GM18499 (cell line): ENCODE measurements around the gene ZNF804A.
"Not testable (repeated sequence)": the region's sequence is repeated elsewhere in the genome, so short reads cannot be mapped to it uniquely, and the experiment has no call there.

Experiments used
- ATAC-seq: cut with Tn5 transposase; IDR thresholded peaks from one replicate; pipeline ENCODE4 v1.9.1; 2021; ENCODE audit warnings: moderate number of reproducible peaks; ENCODE audit not compliant: insufficient read depth, unreplicated experiment

ZNF804A gene

GRCh38 chr2:184793176-184793575 lies 194.8 kb downstream of the ZNF804A start:
- ATAC-seq: no peak

GRCh38 chr2:184799379-184799778 lies 201.1 kb downstream of the ZNF804A start:
- no peak for ATAC-seq

DNA sequence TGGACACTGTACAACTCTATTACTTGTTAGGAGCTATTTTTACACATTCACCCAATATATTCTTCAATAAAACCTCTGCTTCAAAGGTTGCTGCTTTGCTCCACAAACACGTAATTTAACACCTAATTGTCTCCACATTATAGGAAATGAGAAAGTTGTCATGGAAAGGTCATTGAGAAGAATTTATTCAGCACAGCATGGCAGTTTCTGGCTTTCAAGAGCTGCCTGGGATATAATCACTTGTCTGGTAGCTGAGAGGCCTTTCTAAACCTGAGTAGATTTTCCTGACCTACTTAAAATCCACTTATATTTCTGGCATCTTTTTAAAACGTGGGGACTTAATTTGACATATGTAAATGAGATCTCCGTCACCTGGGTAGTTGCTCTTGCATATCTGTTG lies 216.1 kb downstream of the ZNF804A start:
- ATAC-seq: no peak

GRCh38 chr2:184815824-184816223 lies 217.5 kb downstream of the ZNF804A start:
- ATAC-seq: no peak

GRCh38 chr2:184824597-184824996 lies 226.3 kb downstream of the ZNF804A start:
- ATAC-seq: no peak

DNA sequence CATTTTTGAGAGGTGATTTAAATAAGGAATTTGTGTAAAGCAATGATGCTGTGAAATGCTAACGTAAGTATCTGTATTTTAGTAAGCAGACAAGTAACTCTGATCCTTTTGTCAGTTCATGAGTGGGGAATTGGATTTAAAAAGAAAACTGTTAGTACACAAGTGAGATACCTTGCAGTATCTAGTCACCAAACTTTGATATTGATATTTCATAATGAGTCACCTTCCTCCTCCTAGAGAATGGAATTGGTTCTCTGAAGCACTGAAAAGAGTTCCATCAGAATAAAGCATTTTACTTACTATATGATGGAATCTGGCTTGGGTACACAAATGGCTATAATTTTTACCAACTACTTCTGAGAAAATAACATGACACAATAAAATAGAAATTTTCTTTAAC lies 232.2 kb downstream of the ZNF804A start:
- ATAC-seq: no peak

GRCh38 chr2:184834699-184835397 lies 236.5 kb downstream of the ZNF804A start:
- no peak for ATAC-seq

- no peak for ATAC-seq
Observed at GRCh38 chr2:184835398-184835715, 237.0 kb downstream of the ZNF804A start.

DNA sequence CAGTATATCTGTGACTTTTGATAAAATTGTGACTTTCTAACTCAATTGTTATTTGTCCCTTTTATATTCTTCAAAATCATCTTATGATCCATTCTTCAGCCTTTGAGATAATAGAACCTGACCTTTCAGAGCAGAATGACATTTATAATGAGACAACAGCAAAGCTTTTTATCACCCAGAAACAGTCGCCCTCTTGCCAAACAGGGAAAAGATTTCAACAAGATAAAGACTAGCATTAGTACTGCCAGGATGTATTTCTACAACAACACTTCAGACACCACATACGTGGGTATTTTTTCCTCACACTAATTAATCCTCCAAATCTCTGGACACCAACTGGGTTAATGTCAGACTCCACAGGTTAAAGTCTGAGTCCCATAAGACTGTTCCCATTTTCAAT lies 249.0 kb downstream of the ZNF804A start:
- no peak for ATAC-seq

- ATAC-seq: no peak
Observed at GRCh38 chr2:184849516-184849915, 251.2 kb downstream of the ZNF804A start.

DNA sequence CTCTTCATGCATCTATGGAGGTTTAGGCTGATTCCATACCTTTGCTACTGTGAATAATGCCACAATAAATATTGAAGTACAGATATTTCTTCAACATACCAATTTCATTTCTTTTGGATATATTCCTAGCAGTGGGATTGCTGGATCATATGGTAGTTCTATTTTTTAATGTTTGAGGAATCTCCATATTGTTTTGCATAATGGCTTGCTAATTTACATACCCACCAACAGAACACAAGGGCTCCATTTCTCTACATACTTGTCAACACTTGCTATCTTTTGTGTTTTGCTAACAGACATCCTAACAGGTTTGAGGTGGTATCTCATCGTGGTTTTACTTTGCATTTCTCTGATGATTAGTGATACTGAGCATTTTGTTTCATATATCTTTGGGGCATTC lies 253.2 kb downstream of the ZNF804A start:
- ATAC-seq: no peak

- no peak for ATAC-seq
Observed at GRCh38 chr2:184859187-184859586, 260.9 kb downstream of the ZNF804A start.

- no peak for ATAC-seq
Observed at GRCh38 chr2:184860744-184861143, 262.4 kb downstream of the ZNF804A start.

DNA sequence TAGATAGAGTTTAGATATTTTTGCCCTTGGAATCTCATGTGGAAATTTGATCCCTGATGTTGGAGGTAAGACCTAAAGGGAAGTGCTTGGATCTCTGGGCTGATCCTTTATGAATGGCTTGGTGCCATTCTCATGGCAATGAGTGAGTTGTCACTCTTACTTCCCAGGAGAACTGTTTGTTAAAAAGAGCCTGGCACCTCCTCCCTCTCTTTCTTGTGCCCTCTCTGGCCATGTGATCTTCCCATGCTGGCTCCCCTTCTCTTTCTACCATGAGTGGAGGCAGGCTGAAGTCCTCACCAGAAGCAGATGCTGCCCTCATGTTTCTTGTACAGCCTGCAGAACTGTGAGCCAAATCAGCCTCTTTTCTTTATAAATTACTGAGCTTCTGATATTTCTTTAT lies 276.9 kb downstream of the ZNF804A start:
- no peak for ATAC-seq

- no peak for ATAC-seq
Observed at GRCh38 chr2:184875911-184876310, 277.6 kb downstream of the ZNF804A start.

DNA sequence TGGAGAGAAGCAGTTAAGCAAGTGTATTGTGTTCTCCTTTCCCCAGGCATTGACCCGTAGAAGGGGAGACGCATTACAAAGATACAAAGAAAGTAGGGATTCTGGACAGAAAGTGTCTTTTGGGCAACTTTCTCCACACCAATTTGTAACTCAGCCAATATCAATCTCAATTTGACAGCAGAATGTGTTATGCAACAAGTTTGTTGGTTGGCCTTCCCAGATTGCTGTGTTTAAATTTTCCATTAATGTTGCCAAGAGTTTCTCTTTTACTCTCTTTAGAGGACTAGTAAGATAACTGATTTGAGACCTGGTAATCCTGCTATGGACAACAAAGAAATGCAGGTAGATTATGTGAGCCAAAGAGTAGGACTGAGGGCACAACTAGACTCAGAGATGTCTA lies 279.6 kb downstream of the ZNF804A start:
- no peak for ATAC-seq

GRCh38 chr2:184879671-184880070 lies 281.3 kb downstream of the ZNF804A start:
- ATAC-seq: no peak

GRCh38 chr2:184886585-184886984 lies 288.3 kb downstream of the ZNF804A start:
- ATAC-seq: not testable (repeated sequence)

DNA sequence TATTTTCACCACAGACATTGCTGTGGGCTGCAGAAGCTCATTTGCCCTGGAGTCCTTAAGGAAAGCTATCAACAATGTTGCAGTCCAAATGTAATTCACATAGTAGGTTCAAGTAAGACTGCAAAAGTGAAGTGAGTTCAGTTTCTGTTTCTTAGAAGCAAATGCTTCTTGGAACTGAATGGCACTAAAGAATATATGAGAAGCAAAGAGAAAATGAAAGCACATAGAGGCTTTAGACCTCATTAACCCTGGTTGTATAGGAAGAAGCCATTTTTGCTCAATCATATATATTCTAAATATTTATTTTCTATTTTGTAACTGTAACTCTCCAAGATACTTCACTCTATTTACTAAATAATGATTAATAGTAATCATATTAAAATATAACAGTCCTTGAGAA lies 292.0 kb downstream of the ZNF804A start:
- ATAC-seq: no peak

GRCh38 chr2:184904991-184905390 lies 306.7 kb downstream of the ZNF804A start:
- no peak for ATAC-seq

DNA sequence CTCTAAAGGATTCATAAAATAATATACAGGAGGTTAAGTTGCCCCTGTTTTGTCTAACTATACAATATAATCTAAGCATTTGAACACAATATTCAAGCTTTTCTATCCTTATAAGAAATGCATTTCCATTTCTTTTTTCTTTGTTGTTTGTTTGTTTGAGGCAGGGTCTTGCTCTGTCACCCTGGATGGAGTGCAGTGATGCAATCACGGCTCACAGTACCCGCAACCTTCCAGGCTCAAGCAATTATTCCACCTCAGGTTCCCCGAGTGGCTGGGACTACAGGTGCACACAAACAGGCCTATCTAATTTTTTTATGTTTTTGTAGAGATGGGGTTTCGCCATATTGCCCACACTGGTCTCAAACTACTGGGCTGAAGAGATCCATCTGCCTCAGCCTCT lies 307.8 kb downstream of the ZNF804A start:
- no peak for ATAC-seq

DNA sequence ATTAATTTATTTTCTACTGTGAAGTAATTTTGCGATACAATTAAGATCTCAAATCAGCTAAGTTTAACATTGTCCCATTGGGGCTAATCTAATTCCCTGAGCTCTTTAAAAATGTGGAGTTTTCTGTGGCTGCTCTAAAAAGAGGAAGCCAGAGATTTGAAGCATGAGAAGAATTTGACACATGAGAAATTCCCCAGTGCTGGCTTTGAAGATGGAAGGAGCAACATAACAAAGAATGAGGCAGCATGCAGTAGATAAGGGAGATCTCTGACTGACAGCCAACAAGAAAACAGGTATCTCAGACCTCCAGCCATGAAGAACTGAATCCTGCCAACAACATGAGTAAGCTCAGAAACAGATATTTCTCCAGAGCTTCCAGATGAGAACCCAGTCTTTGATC lies 308.4 kb downstream of the ZNF804A start:
- no peak for ATAC-seq

GRCh38 chr2:184908966-184909365 lies 310.6 kb downstream of the ZNF804A start:
- ATAC-seq: no peak
